SK-N-SH treated with all-trans-retinoic acid at 6 μM for 48 hours (cell line): Measurements from ENCODE around the gene CACNA1B.

Experiments
- ATAC-seq: fragments of 200-7000 bp; cut with Tn5 transposase; 3 replicates; pipeline ENCODE4 v1.9.1; 2020; ENCODE audit warnings: mild to moderate bottlenecking, moderate library complexity
- ARNTL ChIP-seq: fragments of 450-650 bp; formaldehyde crosslinking; IDR thresholded peaks from 2 replicates; pipeline ENCODE4 v1.5.0; 2020; ENCODE audit warnings: low read depth, mild to moderate bottlenecking, moderate library complexity, borderline replicate concordance
- BACH2 ChIP-seq: fragments of 250-450 bp; sonication (Bioruptor Pico); IDR thresholded peaks from 2 replicates; pipeline ENCODE4 v1.9.0; 2021; ENCODE audit warnings: mild to moderate bottlenecking, borderline replicate concordance
- CSDC2 ChIP-seq: fragments of 250-450 bp; sonication (Bioruptor Pico); IDR thresholded peaks from 2 replicates; pipeline ENCODE4 v1.5.0; 2020; ENCODE audit warnings: mild to moderate bottlenecking, moderate library complexity
- ESRRG ChIP-seq: fragments of 250-450 bp; sonication (Bioruptor Pico); IDR thresholded peaks from 2 replicates; pipeline ENCODE4 v1.6.1; 2021; ENCODE audit warnings: mild to moderate bottlenecking
- ISL1 ChIP-seq: fragments of 250-450 bp; sonication (Bioruptor Pico); IDR thresholded peaks from 2 replicates; pipeline ENCODE4 v2.1.2; 2022; ENCODE audit warnings: mild to moderate bottlenecking, moderate library complexity
- OSR1 ChIP-seq: fragments of 250-450 bp; sonication (Bioruptor Pico); IDR thresholded peaks from 2 replicates; pipeline ENCODE4 v1.8.0; 2022; ENCODE audit warnings: moderate library complexity, mild to moderate bottlenecking, inconsistent platforms
- PATZ1 ChIP-seq: fragments of 250-450 bp; sonication (Bioruptor Pico); IDR thresholded peaks from 2 replicates; pipeline ENCODE4 v1.8.0; 2020; ENCODE audit warnings: mild to moderate bottlenecking, moderate library complexity, borderline replicate concordance
- POU6F1 ChIP-seq: fragments of 250-450 bp; sonication (Bioruptor Pico); IDR thresholded peaks from 2 replicates; pipeline ENCODE4 v1.8.0; 2021; ENCODE audit warnings: low read depth, mild to moderate bottlenecking, moderate library complexity, borderline replicate concordance
- PPARA ChIP-seq: fragments of 250-450 bp; sonication (Bioruptor Pico); IDR thresholded peaks from 2 replicates; pipeline ENCODE4 v1.5.0; 2020; ENCODE audit warnings: mild to moderate bottlenecking, borderline replicate concordance
- RARB ChIP-seq: fragments of 250-450 bp; sonication (Bioruptor Pico); IDR thresholded peaks from 2 replicates; pipeline ENCODE4 v1.8.0; 2021; ENCODE audit warnings: mild to moderate bottlenecking, moderate library complexity
- TCF4 ChIP-seq: fragments of 250-450 bp; sonication (Bioruptor Pico); IDR thresholded peaks from 2 replicates; pipeline ENCODE4 v1.8.0; 2021; ENCODE audit warnings: mild to moderate bottlenecking, moderate library complexity, borderline replicate concordance
- TOX ChIP-seq: fragments of 250-450 bp; sonication (Bioruptor Pico); IDR thresholded peaks from 2 replicates; pipeline ENCODE4 v1.8.0; 2021; ENCODE audit warnings: mild to moderate bottlenecking, moderate library complexity, borderline replicate concordance
- ZC3H10 ChIP-seq: fragments of 250-450 bp; sonication (Bioruptor Pico); IDR thresholded peaks from 2 replicates; pipeline ENCODE4 v1.5.1; 2021; ENCODE audit warnings: mild to moderate bottlenecking, moderate library complexity
- ZFP3 ChIP-seq: fragments of 250-450 bp; sonication (Bioruptor Pico); IDR thresholded peaks from 2 replicates; pipeline ENCODE4 v1.5.0; 2020; ENCODE audit warnings: mild to moderate bottlenecking, moderate library complexity
- ZNF565 ChIP-seq: fragments of 450-650 bp; formaldehyde crosslinking; conservative IDR thresholded peaks from 2 replicates; pipeline ENCODE4 v1.5.0; 2020; ENCODE audit warnings: low read depth, mild to moderate bottlenecking, moderate library complexity
- ZNF70 ChIP-seq: fragments of 450-650 bp; formaldehyde crosslinking; IDR thresholded peaks from 2 replicates; pipeline ENCODE4 v1.5.0; 2020; ENCODE audit warnings: mild to moderate bottlenecking, moderate library complexity
- ZNF8 ChIP-seq: fragments of 450-650 bp; formaldehyde crosslinking; IDR thresholded peaks from 2 replicates; pipeline ENCODE4 v1.5.0; 2020; ENCODE audit warnings: mild to moderate bottlenecking, moderate library complexity
- TF ChIP-seq, protein P1 (sequence below): fragments of 250-450 bp; sonication (Bioruptor Pico); IDR thresholded peaks from 2 replicates; pipeline ENCODE4 v1.5.1; 2020; ENCODE audit warnings: low read depth, mild to moderate bottlenecking, moderate library complexity
- TF ChIP-seq, protein P2 (sequence below): fragments of 250-450 bp; sonication (Bioruptor Pico); IDR thresholded peaks from 2 replicates; pipeline ENCODE4 v1.5.0; 2020; ENCODE audit warnings: mild to moderate bottlenecking, moderate library complexity
- TF ChIP-seq, protein P3 (sequence below): fragments of 250-450 bp; sonication (Bioruptor Pico); IDR thresholded peaks from 2 replicates; pipeline ENCODE4 v1.5.1; 2021; ENCODE audit warnings: mild to moderate bottlenecking, moderate library complexity

Gene CACNA1B

GRCh38 chr9:138103849-138104206 lies 226.2 kb downstream of the CACNA1B start:
- ATAC-seq, result no peak
- no peak for TF ChIP-seq ESRRG (CRISPR knock-in tag)
- no peak for TF ChIP-seq PPARA (CRISPR knock-in tag)
- TF ChIP-seq ZNF565 (CRISPR knock-in tag), result no peak
- TF ChIP-seq, protein P1, sequence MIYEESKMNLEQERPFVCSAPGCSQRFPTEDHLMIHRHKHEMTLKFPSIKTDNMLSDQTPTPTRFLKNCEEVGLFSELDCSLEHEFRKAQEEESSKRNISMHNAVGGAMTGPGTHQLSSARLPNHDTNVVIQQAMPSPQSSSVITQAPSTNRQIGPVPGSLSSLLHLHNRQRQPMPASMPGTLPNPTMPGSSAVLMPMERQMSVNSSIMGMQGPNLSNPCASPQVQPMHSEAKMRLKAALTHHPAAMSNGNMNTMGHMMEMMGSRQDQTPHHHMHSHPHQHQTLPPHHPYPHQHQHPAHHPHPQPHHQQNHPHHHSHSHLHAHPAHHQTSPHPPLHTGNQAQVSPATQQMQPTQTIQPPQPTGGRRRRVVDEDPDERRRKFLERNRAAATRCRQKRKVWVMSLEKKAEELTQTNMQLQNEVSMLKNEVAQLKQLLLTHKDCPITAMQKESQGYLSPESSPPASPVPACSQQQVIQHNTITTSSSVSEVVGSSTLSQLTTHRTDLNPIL (CRISPR knock-in tag), result no peak
- no peak for TF ChIP-seq ARNTL (CRISPR knock-in tag)
- TF ChIP-seq ZNF70 (CRISPR knock-in tag), result no peak
- TF ChIP-seq PATZ1 (CRISPR knock-in tag), result no peak
- no peak for TF ChIP-seq ZNF8 (CRISPR knock-in tag)
- TF ChIP-seq OSR1 (CRISPR knock-in tag), result no peak
- no peak for TF ChIP-seq POU6F1 (CRISPR knock-in tag)

GRCh38 chr9:138104251-138105122 lies 226.9 kb downstream of the CACNA1B start:
- no peak for ATAC-seq
- TF ChIP-seq ZFP3 (no peak), TOX (CRISPR knock-in tag) (no peak), TCF4 (CRISPR knock-in tag) (no peak), PPARA (CRISPR knock-in tag) (no peak), ESRRG (CRISPR knock-in tag) (no peak)
- TF ChIP-seq, protein P2, sequence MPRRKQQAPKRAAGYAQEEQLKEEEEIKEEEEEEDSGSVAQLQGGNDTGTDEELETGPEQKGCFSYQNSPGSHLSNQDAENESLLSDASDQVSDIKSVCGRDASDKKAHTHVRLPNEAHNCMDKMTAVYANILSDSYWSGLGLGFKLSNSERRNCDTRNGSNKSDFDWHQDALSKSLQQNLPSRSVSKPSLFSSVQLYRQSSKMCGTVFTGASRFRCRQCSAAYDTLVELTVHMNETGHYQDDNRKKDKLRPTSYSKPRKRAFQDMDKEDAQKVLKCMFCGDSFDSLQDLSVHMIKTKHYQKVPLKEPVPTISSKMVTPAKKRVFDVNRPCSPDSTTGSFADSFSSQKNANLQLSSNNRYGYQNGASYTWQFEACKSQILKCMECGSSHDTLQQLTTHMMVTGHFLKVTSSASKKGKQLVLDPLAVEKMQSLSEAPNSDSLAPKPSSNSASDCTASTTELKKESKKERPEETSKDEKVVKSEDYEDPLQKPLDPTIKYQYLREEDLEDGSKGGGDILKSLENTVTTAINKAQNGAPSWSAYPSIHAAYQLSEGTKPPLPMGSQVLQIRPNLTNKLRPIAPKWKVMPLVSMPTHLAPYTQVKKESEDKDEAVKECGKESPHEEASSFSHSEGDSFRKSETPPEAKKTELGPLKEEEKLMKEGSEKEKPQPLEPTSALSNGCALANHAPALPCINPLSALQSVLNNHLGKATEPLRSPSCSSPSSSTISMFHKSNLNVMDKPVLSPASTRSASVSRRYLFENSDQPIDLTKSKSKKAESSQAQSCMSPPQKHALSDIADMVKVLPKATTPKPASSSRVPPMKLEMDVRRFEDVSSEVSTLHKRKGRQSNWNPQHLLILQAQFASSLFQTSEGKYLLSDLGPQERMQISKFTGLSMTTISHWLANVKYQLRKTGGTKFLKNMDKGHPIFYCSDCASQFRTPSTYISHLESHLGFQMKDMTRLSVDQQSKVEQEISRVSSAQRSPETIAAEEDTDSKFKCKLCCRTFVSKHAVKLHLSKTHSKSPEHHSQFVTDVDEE (CRISPR knock-in tag), result no peak
- TF ChIP-seq, all 23 proteins: peak for 0

GRCh38 chr9:138105123-138105415 lies 227.5 kb downstream of the CACNA1B start:
- ATAC-seq, result no peak
- TF ChIP-seq ESRRG (CRISPR knock-in tag) (no peak), CSDC2 (CRISPR knock-in tag) (no peak), PPARA (CRISPR knock-in tag) (no peak), ZNF8 (CRISPR knock-in tag) (no peak), ZNF565 (CRISPR knock-in tag) (no peak), BACH2 (CRISPR knock-in tag) (no peak), ZNF70 (CRISPR knock-in tag) (no peak), RARB (CRISPR knock-in tag) (no peak), PATZ1 (CRISPR knock-in tag) (no peak), ARNTL (CRISPR knock-in tag) (no peak), ZC3H10 (CRISPR knock-in tag) (no peak), ISL1 (CRISPR knock-in tag) (no peak)
- TF ChIP-seq, protein P2 (CRISPR knock-in tag), result no peak
- TF ChIP-seq, protein P1 (CRISPR knock-in tag), result no peak
- TF ChIP-seq, protein P3, sequence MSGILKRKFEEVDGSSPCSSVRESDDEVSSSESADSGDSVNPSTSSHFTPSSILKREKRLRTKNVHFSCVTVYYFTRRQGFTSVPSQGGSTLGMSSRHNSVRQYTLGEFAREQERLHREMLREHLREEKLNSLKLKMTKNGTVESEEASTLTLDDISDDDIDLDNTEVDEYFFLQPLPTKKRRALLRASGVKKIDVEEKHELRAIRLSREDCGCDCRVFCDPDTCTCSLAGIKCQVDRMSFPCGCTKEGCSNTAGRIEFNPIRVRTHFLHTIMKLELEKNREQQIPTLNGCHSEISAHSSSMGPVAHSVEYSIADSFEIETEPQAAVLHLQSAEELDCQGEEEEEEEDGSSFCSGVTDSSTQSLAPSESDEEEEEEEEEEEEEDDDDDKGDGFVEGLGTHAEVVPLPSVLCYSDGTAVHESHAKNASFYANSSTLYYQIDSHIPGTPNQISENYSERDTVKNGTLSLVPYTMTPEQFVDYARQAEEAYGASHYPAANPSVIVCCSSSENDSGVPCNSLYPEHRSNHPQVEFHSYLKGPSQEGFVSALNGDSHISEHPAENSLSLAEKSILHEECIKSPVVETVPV (CRISPR knock-in tag), result no peak
